Measurements from ENCODE around the gene NOCT.

DNA sequence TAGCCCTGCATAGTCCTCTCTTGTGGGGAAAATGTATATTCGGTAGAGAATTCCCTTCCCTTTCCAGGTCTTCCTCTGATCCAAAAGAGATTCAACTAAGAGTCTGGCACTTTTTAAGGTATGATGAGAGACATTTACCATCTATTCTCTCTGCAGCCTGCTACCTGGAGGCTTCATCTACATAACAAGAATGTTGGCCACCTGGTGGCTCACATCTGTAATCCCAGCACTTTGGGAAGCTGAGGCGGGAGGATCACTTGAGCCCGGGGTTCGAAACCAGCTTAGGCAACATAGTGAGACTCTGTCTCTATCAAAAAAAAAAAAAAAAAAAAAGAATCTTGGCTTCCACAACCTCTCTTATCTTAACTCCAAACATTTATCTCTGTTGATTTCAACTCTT lies 40.4 kb upstream of the NOCT start:
- TF ChIP-seq, protein P1, sequence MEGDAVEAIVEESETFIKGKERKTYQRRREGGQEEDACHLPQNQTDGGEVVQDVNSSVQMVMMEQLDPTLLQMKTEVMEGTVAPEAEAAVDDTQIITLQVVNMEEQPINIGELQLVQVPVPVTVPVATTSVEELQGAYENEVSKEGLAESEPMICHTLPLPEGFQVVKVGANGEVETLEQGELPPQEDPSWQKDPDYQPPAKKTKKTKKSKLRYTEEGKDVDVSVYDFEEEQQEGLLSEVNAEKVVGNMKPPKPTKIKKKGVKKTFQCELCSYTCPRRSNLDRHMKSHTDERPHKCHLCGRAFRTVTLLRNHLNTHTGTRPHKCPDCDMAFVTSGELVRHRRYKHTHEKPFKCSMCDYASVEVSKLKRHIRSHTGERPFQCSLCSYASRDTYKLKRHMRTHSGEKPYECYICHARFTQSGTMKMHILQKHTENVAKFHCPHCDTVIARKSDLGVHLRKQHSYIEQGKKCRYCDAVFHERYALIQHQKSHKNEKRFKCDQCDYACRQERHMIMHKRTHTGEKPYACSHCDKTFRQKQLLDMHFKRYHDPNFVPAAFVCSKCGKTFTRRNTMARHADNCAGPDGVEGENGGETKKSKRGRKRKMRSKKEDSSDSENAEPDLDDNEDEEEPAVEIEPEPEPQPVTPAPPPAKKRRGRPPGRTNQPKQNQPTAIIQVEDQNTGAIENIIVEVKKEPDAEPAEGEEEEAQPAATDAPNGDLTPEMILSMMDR (IDR thresholded peaks at IDR 0.05), result no peak
- no peak for TF ChIP-seq POLR2A (IDR thresholded peaks at IDR 0.05)
